Thoracic aorta (tissue), 2 donors: ENCODE measurements around the gene SEMA4G. TPM values are rescaled to one million over a fixed set of nuclear protein-coding genes. Genes with fewer than 3 reads are reported as not detected.

Experiments used
- ATAC-seq: fragments of 150-250 bp; one replicate; pipeline ENCODE4 v1.8.0; 2017; ENCODE audit warnings: low read depth; ENCODE audit not compliant: insufficient number of reproducible peaks, low FRiP score
- DNase-seq: peaks from one replicate; pipeline ENCODE4 v3.0.0-alpha.2; 2020; ENCODE audit warnings: low spot score
- H3K27ac ChIP-seq, 2 donors: fragments of 200-600 bp; sonication (generic); 1 replicate in 1 of 2; 2 replicates in 1 of 2; pipeline ENCODE4 v1.5.1; 2016; ENCODE audit warnings: mild to moderate bottlenecking in 2 of 2, moderate library complexity in 2 of 2
- H3K27me3 ChIP-seq: fragments of 200-600 bp; sonication (generic); replicated peaks from 2 replicates; pipeline ENCODE4 v1.6.0; 2016; ENCODE audit warnings: mild to moderate bottlenecking; ENCODE audit not compliant: insufficient read depth
- H3K36me3 ChIP-seq: fragments of 200-600 bp; sonication (generic); one replicate; pipeline ENCODE4 v1.5.1; 2016
- H3K4me1 ChIP-seq, 2 donors: fragments of 200-600 bp; sonication (generic); 1 replicate in 1 of 2; 2 replicates in 1 of 2; pipeline versions ENCODE4 v1.5.1 to v1.6.0; 2016; ENCODE audit warnings: low read depth in 2 of 2, mild to moderate bottlenecking in 1 of 2; ENCODE audit not compliant: control insufficient read depth in 1 of 2
- H3K4me3 ChIP-seq: fragments of 200-600 bp; sonication (generic); 2 replicates; pipeline ENCODE4 v1.5.1; 2016; ENCODE audit warnings: mild to moderate bottlenecking
- H3K9me3 ChIP-seq: fragments of 200-600 bp; sonication (generic); 2 replicates; pipeline ENCODE4 v1.5.1; 2016
- total RNA-seq, 2 donors: library from RNA; depleted of rRNA; stranded (reverse); fragments of >200 nt; gene quantifications; one replicate each; pipeline versions ENCODE4 v1.1.0 to v1.2.3, GENCODE V29; 2016
- TF ChIP-seq, protein P1 (sequence below): fragments of 200-600 bp; sonication (generic); IDR thresholded peaks from one replicate; pipeline ENCODE4 v1.5.1; 2019; ENCODE audit warnings: antibody characterized with exemption

The SEMA4G gene
- total RNA-seq, 2 donors from 2014 or later = 3.5 to 4.3 TPM

DNA sequence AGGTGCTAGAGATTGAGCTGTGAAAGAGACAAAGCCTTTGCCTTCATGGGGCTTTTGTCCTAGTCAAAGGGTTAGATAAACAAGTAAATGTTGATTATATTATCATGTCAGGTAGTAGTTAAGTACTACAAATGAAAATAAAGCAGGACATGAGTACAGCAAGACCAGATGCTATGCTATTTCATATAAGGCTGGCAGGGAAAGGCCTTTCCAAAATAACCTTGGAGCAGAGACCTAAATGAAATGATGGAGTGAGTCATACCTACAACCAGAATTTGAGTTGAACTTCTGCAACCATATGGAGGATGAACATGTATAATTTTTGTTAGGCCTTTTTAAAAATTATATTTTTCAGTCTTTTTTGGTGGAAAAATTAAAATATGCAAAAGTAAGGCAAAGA lies 23.6 kb upstream of the SEMA4G start:
- no peak overlapping the region for H3K4me3 ChIP-seq
- DNase-seq (no peak), ATAC-seq (no peak)
- no peaks in the 10 kb centered on the region for H3K4me1 ChIP-seq
- no peaks in the 10 kb centered on the region for H3K9me3 ChIP-seq
- no peaks in the 10 kb centered on the region for H3K27me3 ChIP-seq
- TF ChIP-seq, protein P1, sequence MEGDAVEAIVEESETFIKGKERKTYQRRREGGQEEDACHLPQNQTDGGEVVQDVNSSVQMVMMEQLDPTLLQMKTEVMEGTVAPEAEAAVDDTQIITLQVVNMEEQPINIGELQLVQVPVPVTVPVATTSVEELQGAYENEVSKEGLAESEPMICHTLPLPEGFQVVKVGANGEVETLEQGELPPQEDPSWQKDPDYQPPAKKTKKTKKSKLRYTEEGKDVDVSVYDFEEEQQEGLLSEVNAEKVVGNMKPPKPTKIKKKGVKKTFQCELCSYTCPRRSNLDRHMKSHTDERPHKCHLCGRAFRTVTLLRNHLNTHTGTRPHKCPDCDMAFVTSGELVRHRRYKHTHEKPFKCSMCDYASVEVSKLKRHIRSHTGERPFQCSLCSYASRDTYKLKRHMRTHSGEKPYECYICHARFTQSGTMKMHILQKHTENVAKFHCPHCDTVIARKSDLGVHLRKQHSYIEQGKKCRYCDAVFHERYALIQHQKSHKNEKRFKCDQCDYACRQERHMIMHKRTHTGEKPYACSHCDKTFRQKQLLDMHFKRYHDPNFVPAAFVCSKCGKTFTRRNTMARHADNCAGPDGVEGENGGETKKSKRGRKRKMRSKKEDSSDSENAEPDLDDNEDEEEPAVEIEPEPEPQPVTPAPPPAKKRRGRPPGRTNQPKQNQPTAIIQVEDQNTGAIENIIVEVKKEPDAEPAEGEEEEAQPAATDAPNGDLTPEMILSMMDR = no peak
- H3K27ac ChIP-seq = no peak overlapping the region
- H3K36me3 ChIP-seq = peaks cover 50% of the 10 kb centered on the region

DNA sequence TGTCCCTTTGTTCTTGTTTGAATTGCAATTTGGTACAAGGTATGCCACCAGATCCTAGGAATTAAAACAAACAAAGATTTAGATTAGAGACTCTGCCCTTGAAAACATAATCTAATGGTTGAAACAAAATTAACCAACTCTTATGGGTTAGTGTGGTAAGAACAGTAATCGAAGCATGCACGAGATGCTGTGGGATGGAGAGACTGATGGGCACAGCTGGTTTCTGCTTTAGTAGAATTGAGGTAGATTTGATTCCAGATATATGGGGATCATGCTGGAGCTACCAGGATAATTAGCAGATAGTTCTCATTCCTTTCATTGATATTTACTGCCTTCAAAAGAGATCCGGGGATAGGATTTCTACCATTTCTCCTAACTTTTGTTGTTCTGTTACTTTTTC lies 20.4 kb upstream of the SEMA4G start:
- H3K9me3 ChIP-seq = no peaks in the 10 kb centered on the region
- TF ChIP-seq, protein P1 = no peak
- ATAC-seq (no peak), DNase-seq (no peak)
- H3K4me3 ChIP-seq = no peak overlapping the region
- H3K27me3 ChIP-seq = no peaks in the 10 kb centered on the region
- H3K4me1 ChIP-seq = no peaks in the 10 kb centered on the region
- peaks cover 55% of the 10 kb centered on the region for H3K36me3 ChIP-seq
- no peak overlapping the region for H3K27ac ChIP-seq

DNA sequence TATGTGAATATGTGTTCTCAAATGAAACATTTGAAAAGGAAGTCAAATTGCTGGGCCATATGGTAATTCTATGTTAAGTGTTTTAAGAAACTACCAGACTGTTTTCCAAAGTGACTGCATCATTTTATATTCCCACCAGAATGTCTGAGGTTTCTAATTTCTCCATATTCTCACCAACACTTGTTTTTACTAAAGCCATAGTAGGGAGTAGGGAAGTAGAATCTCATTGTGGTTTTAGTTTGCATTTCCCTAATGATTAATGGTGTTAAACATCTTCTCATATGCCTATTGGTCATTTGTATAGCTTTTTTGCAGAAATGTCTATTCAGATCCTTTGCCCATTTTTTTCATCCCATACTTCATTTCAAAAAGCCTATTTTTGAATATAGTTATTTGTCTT lies 9.1 kb upstream of the SEMA4G start:
- no peak overlapping the region for H3K27ac ChIP-seq
- ATAC-seq (no peak), DNase-seq (no peak)
- peaks cover 5% of the 10 kb centered on the region for H3K36me3 ChIP-seq
- H3K27me3 ChIP-seq = no peaks in the 10 kb centered on the region
- no peaks in the 10 kb centered on the region for H3K4me1 ChIP-seq
- no peaks in the 10 kb centered on the region for H3K9me3 ChIP-seq
- TF ChIP-seq, protein P1 = no peak
- H3K4me3 ChIP-seq = no peak overlapping the region

DNA sequence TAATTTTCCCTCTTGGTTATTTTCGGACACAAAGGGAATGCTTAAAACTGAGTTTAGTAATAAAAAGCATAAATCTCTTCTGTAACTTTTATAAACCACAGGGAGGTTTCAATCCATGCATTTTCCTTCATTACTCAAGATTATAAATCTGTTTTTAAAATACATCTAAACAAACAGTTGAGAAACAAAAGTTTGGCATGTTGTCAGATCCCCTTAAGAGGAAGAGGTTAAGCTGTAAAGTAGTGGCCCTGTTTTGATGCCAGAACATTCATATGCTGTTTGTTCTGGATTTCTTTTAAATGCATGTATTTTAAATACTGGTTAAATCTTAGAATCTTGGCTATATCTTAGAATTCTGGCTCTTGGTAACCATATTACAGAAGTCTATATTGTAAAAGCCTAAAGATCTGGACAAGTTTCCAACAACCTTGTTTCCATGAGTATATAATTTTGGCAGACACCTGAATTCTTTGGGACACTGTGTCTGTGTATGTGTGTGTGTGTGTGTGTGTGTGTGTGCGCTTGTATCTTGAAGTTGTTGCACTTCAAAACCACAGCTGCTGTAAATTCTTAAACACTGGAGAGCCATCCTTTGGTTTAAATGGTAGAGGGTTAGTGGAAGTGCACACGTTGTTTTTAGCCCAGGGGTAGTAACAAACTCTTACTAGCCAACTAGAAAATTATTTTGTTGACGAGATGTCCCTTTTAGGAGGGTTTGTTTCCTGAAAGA lies 6.8 kb upstream of the SEMA4G start:
- Histone ChIP-seq H3K4me3 (no peak overlapping the region), H3K27me3 (no peaks in the 10 kb centered on the region), H3K27ac (no peak overlapping the region), H3K9me3 (no peaks in the 10 kb centered on the region), H3K4me1 (no peaks in the 10 kb centered on the region), H3K36me3 (peaks cover 5% of the 10 kb centered on the region)
- ATAC-seq (no peak), DNase-seq (no peak)
- TF ChIP-seq, protein P1 = no peak

DNA sequence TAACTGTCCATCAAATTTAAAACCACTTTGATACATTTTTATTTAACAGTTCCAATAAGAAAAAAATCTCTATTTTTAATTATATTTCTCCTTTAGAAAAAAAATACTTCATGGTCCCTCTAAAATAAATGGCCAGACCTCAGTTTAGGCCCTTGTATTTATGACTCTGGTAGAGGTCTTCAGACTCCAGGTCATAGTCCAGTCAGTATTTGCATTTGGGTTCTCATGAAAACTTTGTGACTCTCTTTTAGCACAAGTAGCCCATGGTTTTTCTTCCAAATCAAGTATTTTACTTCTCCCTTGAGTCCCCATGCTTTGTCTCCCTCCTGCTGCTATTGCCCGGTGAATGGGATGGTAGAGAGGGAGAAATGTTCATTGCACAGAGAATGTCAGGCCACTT lies 5.5 kb upstream of the SEMA4G start:
- ATAC-seq (no peak), DNase-seq (no peak)
- H3K9me3 ChIP-seq = no peaks in the 10 kb centered on the region
- no peak overlapping the region for H3K4me3 ChIP-seq
- TF ChIP-seq, protein P1 = no peak
- H3K4me1 ChIP-seq = peaks cover 1 to 5% of the 10 kb centered on the region in 2 donors
- H3K27ac ChIP-seq = no peak overlapping the region
- no peaks in the 10 kb centered on the region for H3K27me3 ChIP-seq
- peaks cover 5% of the 10 kb centered on the region for H3K36me3 ChIP-seq
